AG04450 (cell line): Measurements from ENCODE around the gene MRLN. TPM values are rescaled to one million over a fixed set of nuclear protein-coding genes. Genes with fewer than 3 reads are reported as not detected.
"Not testable (repeated sequence)": the region's sequence is repeated elsewhere in the genome, so short reads cannot be mapped to it uniquely, and the experiment has no call there.

Experiments
- CTCF ChIA-PET: fragments of 300-600, 350-600 bp; formaldehyde crosslinking; extraction: SDS; loops from one replicate; lab custom pipeline; 2022; ENCODE audit warnings: antibody characterized with exemption, inconsistent platforms; lab: Charles Lee
- POLR2A ChIA-PET: fragments of 350-600 bp; formaldehyde crosslinking; extraction: SDS; loops from one replicate; lab custom pipeline; 2021; ENCODE audit warnings: antibody characterized with exemption, inconsistent platforms; lab: Yijun Ruan, JAX
- DNase-seq: peaks from one replicate; pipeline ENCODE4 v3.0.0-alpha.2; 2011; ENCODE audit warnings: low read depth, low spot score
- H3K27ac ChIP-seq: one replicate; pipeline ENCODE4 v1.5.1; 2012; ENCODE audit warnings: low read depth, low read length, control low read depth
- H3K27me3 ChIP-seq: one replicate; pipeline ENCODE4 v1.6.0; 2012; ENCODE audit warnings: low read length; ENCODE audit not compliant: control insufficient read depth, insufficient read depth
- H3K4me3 ChIP-seq: 2 replicates; pipeline ENCODE4 v1.5.1; 2011; ENCODE audit warnings: mild to moderate bottlenecking, low read depth, low read length, control low read depth
- H3K9me3 ChIP-seq: 2 replicates; pipeline ENCODE4 v1.5.1; 2012; ENCODE audit warnings: low read length; ENCODE audit not compliant: control insufficient read depth, insufficient read depth
- CTCF ChIP-seq: IDR thresholded peaks from 2 replicates; pipeline ENCODE4 v1.5.1; 2011; ENCODE audit warnings: low read depth, low read length, control low read depth, inconsistent platforms
- polyA plus RNA-seq: library from polyadenylated mRNA; depleted of rRNA; stranded (reverse); fragments of >200 nt; gene quantifications from 2 replicates; pipeline ENCODE4 v1.2.3, GENCODE V29; 2011

The MRLN gene
- polyA plus RNA-seq, 1 experiment, result not detected

GRCh38 chr10:59745163-59745650 is 8.0 kb downstream of the MRLN start:
- Histone ChIP-seq H3K27me3 (peaks cover 3% of the 10 kb centered on the region), H3K27ac (no peak overlapping the region), H3K4me3 (no peak overlapping the region), H3K9me3 (no peaks in the 10 kb centered on the region; the same call in 1 of the 2 replicates)
- DNase-seq, result no peak
- TF ChIP-seq CTCF, result no peak
- POLR2A ChIA-PET, result no interaction called here
- CTCF ChIA-PET, result interaction anchor here (0.7 kb wide), 1 partner anchor 268 kb away, joined by 7 read pairs; no protein-coding TSS in a partner anchor

GRCh38 chr10:59744762-59745161 is 8.5 kb downstream of the MRLN start:
- POLR2A ChIA-PET, DNase-seq, H3K27me3 ChIP-seq, H3K27ac ChIP-seq, H3K9me3 ChIP-seq, H3K4me3 ChIP-seq: not testable (repeated sequence)
- CTCF ChIA-PET, result interaction anchor here (0.7 kb wide), 1 partner anchor 268 kb away, joined by 7 read pairs; no protein-coding TSS in a partner anchor

- POLR2A ChIA-PET, DNase-seq, CTCF ChIA-PET, H3K27ac ChIP-seq, H3K27me3 ChIP-seq, H3K4me3 ChIP-seq, H3K9me3 ChIP-seq: not testable (repeated sequence)
Measured at GRCh38 chr10:59744156-59744555, 9.1 kb downstream of the MRLN start.

GRCh38 chr10:59741583-59741982 is 11.7 kb downstream of the MRLN start:
- CTCF ChIA-PET, result interaction anchor here (0.6 kb wide), 1 partner anchor 94 kb away, joined by 3 read pairs; no protein-coding TSS in a partner anchor
- no peak for DNase-seq
- Histone ChIP-seq H3K4me3 (no peak overlapping the region), H3K27me3 (no peaks in the 10 kb centered on the region), H3K9me3 (no peaks in the 10 kb centered on the region; the same call in 1 of the 2 replicates), H3K27ac (no peak overlapping the region)
- no peak for TF ChIP-seq CTCF
- POLR2A ChIA-PET, result no interaction called here

GRCh38 chr10:59741048-59741447 is 12.2 kb downstream of the MRLN start:
- H3K9me3 ChIP-seq, result no peaks in the 10 kb centered on the region; the same call in 1 of the 2 replicates
- H3K27ac ChIP-seq, result no peak overlapping the region
- TF ChIP-seq CTCF, result no peak
- no peak overlapping the region for H3K4me3 ChIP-seq
- ChIA-PET POLR2A (no interaction called here), CTCF (no interaction called here)
- DNase-seq, result no peak
- no peaks in the 10 kb centered on the region for H3K27me3 ChIP-seq

GRCh38 chr10:59736749-59737148 is 16.5 kb downstream of the MRLN start:
- no peak for TF ChIP-seq CTCF
- ChIA-PET CTCF (no interaction called here), POLR2A (no interaction called here)
- no peak for DNase-seq
- Histone ChIP-seq H3K27ac (no peak overlapping the region), H3K4me3 (no peak overlapping the region), H3K9me3 (no peaks in the 10 kb centered on the region), H3K27me3 (no peaks in the 10 kb centered on the region)
